Esophagus muscularis mucosa (tissue), 4 donors: ENCODE results near the gene ZDHHC6. TPM values are rescaled to one million over a fixed set of nuclear protein-coding genes. Genes with fewer than 3 reads are reported as not detected.

Experiments
- DNase-seq: peaks from one replicate; pipeline ENCODE4 v3.0.0-alpha.2; 2017; ENCODE audit errors: extremely low spot score
- H3K27ac ChIP-seq, 4 donors: fragments of 200-600 bp; sonication (generic); replicated peaks in 1 of 4; 1 replicate in 3 of 4; 2 replicates in 1 of 4; pipeline ENCODE4 v1.5.1; 2016 to 2019; ENCODE audit warnings: mild to moderate bottlenecking in 1 of 4
- H3K27me3 ChIP-seq, 4 donors: fragments of 200-600 bp; sonication (generic); one replicate each; pipeline versions ENCODE4 v1.5.1 to v1.6.0; 2016 to 2019
- H3K36me3 ChIP-seq, 4 donors: fragments of 200-600 bp; sonication (generic); one replicate each; pipeline ENCODE4 v1.5.1; 2016 to 2019
- H3K4me1 ChIP-seq, 4 donors: fragments of 200-600 bp; sonication (generic); one replicate each; pipeline ENCODE4 v1.5.1; 2016 to 2019
- H3K4me3 ChIP-seq, 4 donors: fragments of 200-600 bp; sonication (generic); 1 replicate in 2 of 4; 2 replicates in 2 of 4; pipeline ENCODE4 v1.5.1; 2016 to 2019; ENCODE audit warnings: mild to moderate bottlenecking in 4 of 4, moderate library complexity in 1 of 4
- H3K9me3 ChIP-seq, 4 donors: fragments of 200-600 bp; sonication (generic); 1 replicate in 3 of 4; 2 replicates in 1 of 4; pipeline ENCODE4 v1.5.1; 2016 to 2019
- EP300 ChIP-seq: sonication (generic); formaldehyde crosslinking; IDR thresholded peaks from one replicate; pipeline ENCODE4 v1.6.1; 2017; ENCODE audit warnings: antibody characterized with exemption
- POLR2A ChIP-seq: fragments of 450-650 bp; IDR thresholded peaks from one replicate; pipeline ENCODE4 v1.6.1; 2017; ENCODE audit warnings: antibody characterized with exemption, moderate library complexity, mild to moderate bottlenecking, low read depth
- POLR2AphosphoS5 ChIP-seq, 2 donors: sonication (generic); formaldehyde crosslinking; IDR thresholded peaks; one replicate each; pipeline ENCODE4 v1.6.1; 2017; ENCODE audit warnings: antibody characterized with exemption in 2 of 2
- WGBS: methylation state at CpG from one replicate; pipeline ENCODE4 v1.1.5; 2018; 5-methylcytosine and 5-hydroxymethylcytosine counted together
- intact Hi-C: fragments of 100-400 bp; cut with DNase I; formaldehyde crosslinking; loops from one replicate; pipeline ENCODE4 v1.15.1; 2023
- total RNA-seq, 4 donors: library from RNA; depleted of rRNA; stranded (reverse); fragments of >200 nt; gene quantifications; one replicate each; pipeline versions ENCODE4 v1.1.0 to v1.2.1, GENCODE V29; 2016
- TF ChIP-seq, protein P1 (sequence below), 3 experiments: fragments of 200-600 bp in 2 of 3; fragments of 450-650 bp in 1 of 3; sonication (generic) in 2 of 3; IDR thresholded peaks; one replicate each; pipeline ENCODE4 v1.5.1; 2017 to 2019; ENCODE audit warnings: antibody characterized with exemption in 3 of 3, mild to moderate bottlenecking in 2 of 3, moderate library complexity in 1 of 3

ZDHHC6 gene
- total RNA-seq, 4 donors from 2014 or later = 15.6 to 21.2 (median 17.3) TPM

DNA sequence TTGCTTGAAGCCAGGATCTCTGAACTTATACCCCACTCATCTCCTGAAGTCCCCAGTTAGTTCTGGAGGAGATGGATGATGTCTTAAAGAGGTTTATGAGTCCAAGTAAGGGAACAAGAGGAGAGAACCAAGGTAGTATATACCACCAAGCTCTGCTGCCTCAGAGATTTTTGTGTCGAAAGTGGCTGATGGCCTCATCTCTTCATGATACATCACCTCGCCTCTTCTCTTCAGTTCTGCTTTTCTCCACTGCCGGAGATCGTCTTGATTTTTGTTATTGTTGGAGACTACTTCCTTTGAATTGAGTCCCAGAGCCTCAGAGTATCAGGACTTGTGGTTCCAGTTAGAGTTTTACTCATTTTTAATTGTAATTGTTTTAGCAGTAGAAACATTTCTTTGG lies 2.2 kb upstream of the ZDHHC6 start:
- TF ChIP-seq, protein P1, sequence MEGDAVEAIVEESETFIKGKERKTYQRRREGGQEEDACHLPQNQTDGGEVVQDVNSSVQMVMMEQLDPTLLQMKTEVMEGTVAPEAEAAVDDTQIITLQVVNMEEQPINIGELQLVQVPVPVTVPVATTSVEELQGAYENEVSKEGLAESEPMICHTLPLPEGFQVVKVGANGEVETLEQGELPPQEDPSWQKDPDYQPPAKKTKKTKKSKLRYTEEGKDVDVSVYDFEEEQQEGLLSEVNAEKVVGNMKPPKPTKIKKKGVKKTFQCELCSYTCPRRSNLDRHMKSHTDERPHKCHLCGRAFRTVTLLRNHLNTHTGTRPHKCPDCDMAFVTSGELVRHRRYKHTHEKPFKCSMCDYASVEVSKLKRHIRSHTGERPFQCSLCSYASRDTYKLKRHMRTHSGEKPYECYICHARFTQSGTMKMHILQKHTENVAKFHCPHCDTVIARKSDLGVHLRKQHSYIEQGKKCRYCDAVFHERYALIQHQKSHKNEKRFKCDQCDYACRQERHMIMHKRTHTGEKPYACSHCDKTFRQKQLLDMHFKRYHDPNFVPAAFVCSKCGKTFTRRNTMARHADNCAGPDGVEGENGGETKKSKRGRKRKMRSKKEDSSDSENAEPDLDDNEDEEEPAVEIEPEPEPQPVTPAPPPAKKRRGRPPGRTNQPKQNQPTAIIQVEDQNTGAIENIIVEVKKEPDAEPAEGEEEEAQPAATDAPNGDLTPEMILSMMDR (IDR thresholded peaks at IDR 0.05) = no peak
- TF ChIP-seq POLR2AphosphoS5 (IDR thresholded peaks at IDR 0.05) (no peak), EP300 (no peak), POLR2A (no peak)
- Histone ChIP-seq H3K27me3 (no peaks in the 10 kb centered on the region), H3K4me1 (peaks cover 22 to 39% (median 34%) of the 10 kb centered on the region in 4 donors), H3K27ac (no peak overlapping the region), H3K9me3 (no peaks in the 10 kb centered on the region), H3K36me3 (peaks cover 0 to 18% (median 9%) of the 10 kb centered on the region in 4 donors), H3K4me3 (no peak overlapping the region)
- WGBS = 74% methylated on average over 4 of the region's 4 CpGs
- intact Hi-C loops = loop anchor here (10.0 kb wide), 1 partner anchor 264 kb away; the partner anchor contains the start of gene GPAM
- DNase-seq = no peak

DNA sequence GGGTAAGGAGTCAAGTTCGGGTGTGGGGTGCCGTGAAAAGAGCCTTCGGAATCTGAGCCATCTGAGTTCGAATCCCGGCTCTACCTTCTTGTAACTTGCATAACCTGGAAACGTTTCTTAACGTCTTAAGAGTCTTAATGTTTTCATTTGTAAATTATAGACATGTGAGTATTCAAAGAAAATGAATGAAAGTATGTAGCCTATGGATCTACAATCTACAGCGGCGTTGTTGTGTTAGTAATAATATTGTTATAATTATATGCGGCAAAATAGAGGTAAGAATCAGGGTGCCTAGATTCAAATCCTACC lies 860 bp upstream of the ZDHHC6 start:
- H3K4me3 ChIP-seq = peak overlapping the region; percentile 65 to 91 (median 88)
- DNase-seq = no peak
- WGBS = 4% methylated on average over 10 of the region's 10 CpGs
- no peak for TF ChIP-seq POLR2AphosphoS5 (IDR thresholded peaks at IDR 0.05)
- TF ChIP-seq, protein P1 (IDR thresholded peaks at IDR 0.05) = no peak
- no peak for TF ChIP-seq POLR2A
- TF ChIP-seq EP300 = no peak
- peaks cover 0 to 31% (median 15%) of the 10 kb centered on the region in 4 donors for H3K36me3 ChIP-seq
- H3K27ac ChIP-seq = peak overlapping the region; percentile 86 to 90 (median 88)
- no peaks in the 10 kb centered on the region for H3K9me3 ChIP-seq
- intact Hi-C loops = loop anchor here (10.0 kb wide), 1 partner anchor 263 kb away; the partner anchor contains the start of gene GPAM
- H3K27me3 ChIP-seq = no peaks in the 10 kb centered on the region
- peaks cover 22 to 41% (median 34%) of the 10 kb centered on the region in 4 donors for H3K4me1 ChIP-seq

- DNase-seq = no peak
- WGBS = 5% methylated on average over 20 of the region's 20 CpGs
- TF ChIP-seq, protein P1 (IDR thresholded peaks at IDR 0.05) = no peak
- TF ChIP-seq EP300 (no peak), POLR2A (no peak)
- peaks cover 22 to 41% (median 34%) of the 10 kb centered on the region in 4 donors for H3K4me1 ChIP-seq
- intact Hi-C loops = loop anchor here (10.0 kb wide), 1 partner anchor 261 kb away; the partner anchor contains the start of gene GPAM
- no peaks in the 10 kb centered on the region for H3K9me3 ChIP-seq
- no peaks in the 10 kb centered on the region for H3K27me3 ChIP-seq
- H3K27ac ChIP-seq = peak overlapping the region; percentile 86 to 90 (median 88)
- peaks cover 4 to 44% (median 22%) of the 10 kb centered on the region in 4 donors for H3K36me3 ChIP-seq
- peak overlapping the region; percentile 65 to 91 (median 88) for H3K4me3 ChIP-seq
Measured at GRCh38 chr10:112446055-112446854, 459 bp downstream of the ZDHHC6 start.

DNA sequence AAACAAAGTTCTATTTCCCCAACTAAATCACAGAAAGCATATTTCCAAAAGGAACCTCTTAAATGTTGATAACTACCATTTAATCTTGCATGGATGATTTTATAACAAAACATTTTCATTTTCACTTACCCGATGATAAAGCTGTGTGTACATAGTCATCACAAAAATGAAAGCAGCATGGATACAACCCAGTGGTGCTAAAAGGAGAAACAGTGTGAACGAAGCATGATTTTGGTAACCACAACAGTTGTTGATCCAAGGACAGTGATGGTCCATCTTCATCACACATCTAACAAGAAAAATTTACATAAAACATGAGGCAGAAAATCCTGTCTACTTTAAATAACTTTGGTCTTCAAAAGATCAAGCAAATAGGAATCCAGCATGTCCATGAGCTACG lies 4.7 kb downstream of the ZDHHC6 start:
- WGBS = 76% methylated on average over 3 of the region's 3 CpGs
- intact Hi-C loops = loop anchor here (10.0 kb wide), 1 partner anchor 257 kb away; the partner anchor contains the start of gene GPAM

More for the DNA sequence above, 4.7 kb downstream of the ZDHHC6 start:
- no peak overlapping the region for H3K27ac ChIP-seq
- H3K27me3 ChIP-seq = no peaks in the 10 kb centered on the region
- H3K9me3 ChIP-seq = no peaks in the 10 kb centered on the region
- peaks cover 20 to 81% (median 53%) of the 10 kb centered on the region in 4 donors for H3K36me3 ChIP-seq
- TF ChIP-seq, protein P1 (IDR thresholded peaks at IDR 0.05) = no peak
- no peak for TF ChIP-seq EP300
- no peak for TF ChIP-seq POLR2A
- TF ChIP-seq POLR2AphosphoS5 (IDR thresholded peaks at IDR 0.05) = no peak
- no peak for DNase-seq
- no peak overlapping the region for H3K4me3 ChIP-seq
- peaks cover 9 to 26% (median 19%) of the 10 kb centered on the region in 4 donors for H3K4me1 ChIP-seq
